OCI-LY7 (cell line): ENCODE measurements around the gene POLE4.

ENCODE experiments used
- CTCF ChIP-seq: fragments of 200-600 bp; sonication (generic); conservative IDR thresholded peaks from 2 replicates; pipeline ENCODE4 v1.5.1; 2014; ENCODE audit warnings: mild to moderate bottlenecking, antibody characterized with exemption, low read length, moderate library complexity, mixed read lengths
- EZH2phosphoT487 ChIP-seq: fragments of 200-600 bp; sonication (generic); IDR thresholded peaks from 2 replicates; pipeline ENCODE4 v1.6.1; 2018; ENCODE audit warnings: low read depth, borderline replicate concordance, mild to moderate bottlenecking, mixed run types, antibody characterized with exemption, low read length, moderate library complexity, mixed read lengths

GRCh38 chr2:74944987-74945787, 13.3 kb upstream of the POLE4 start:
- TF ChIP-seq CTCF (no peak), EZH2phosphoT487 (no peak)
